Effector memory CD8-positive, alpha-beta T cell (primary cell): ENCODE measurements around the gene TCP11L2.
"Not testable (repeated sequence)": the region's sequence is repeated elsewhere in the genome, so short reads cannot be mapped to it uniquely, and the experiment has no call there.

ENCODE experiments used
- ATAC-seq: fragments of 150-1000 bp; cut with Tn5 transposase; replicated peaks from 2 replicates; pipeline ENCODE4 v1.10.0; 2021; ENCODE audit warnings: mild to moderate bottlenecking, moderate library complexity
- DNase-seq, 3 experiments: peaks; one replicate each; pipeline ENCODE4 v3.0.0; 2021
- H3K27ac Mint-ChIP-seq, 2 donors: one replicate each; pipeline ENCODE4 v1.8.0; 2022; ENCODE audit warnings: mild to moderate bottlenecking in 2 of 2, mixed read lengths in 2 of 2, moderate library complexity in 2 of 2
- H3K27me3 Mint-ChIP-seq, 2 donors: one replicate each; pipeline ENCODE4 v1.8.0; 2022; ENCODE audit warnings: mixed read lengths in 2 of 2
- H3K36me3 Mint-ChIP-seq: one replicate; pipeline ENCODE4 v1.8.0; 2022; ENCODE audit warnings: mild to moderate bottlenecking, moderate library complexity, mixed read lengths; ENCODE audit not compliant: insufficient read depth
- H3K4me1 Mint-ChIP-seq, 2 donors: one replicate each; pipeline ENCODE4 v1.8.0; 2022; ENCODE audit warnings: low read depth in 2 of 2, mixed read lengths in 2 of 2
- H3K4me3 Mint-ChIP-seq, 2 donors: one replicate each; pipeline ENCODE4 v1.8.0; 2022; ENCODE audit warnings: mild to moderate bottlenecking in 2 of 2, mixed read lengths in 2 of 2, moderate library complexity in 2 of 2
- H3K9me3 Mint-ChIP-seq, 2 donors: one replicate each; pipeline ENCODE4 v1.8.0; 2022; ENCODE audit warnings: mixed read lengths in 2 of 2

Gene TCP11L2

DNA sequence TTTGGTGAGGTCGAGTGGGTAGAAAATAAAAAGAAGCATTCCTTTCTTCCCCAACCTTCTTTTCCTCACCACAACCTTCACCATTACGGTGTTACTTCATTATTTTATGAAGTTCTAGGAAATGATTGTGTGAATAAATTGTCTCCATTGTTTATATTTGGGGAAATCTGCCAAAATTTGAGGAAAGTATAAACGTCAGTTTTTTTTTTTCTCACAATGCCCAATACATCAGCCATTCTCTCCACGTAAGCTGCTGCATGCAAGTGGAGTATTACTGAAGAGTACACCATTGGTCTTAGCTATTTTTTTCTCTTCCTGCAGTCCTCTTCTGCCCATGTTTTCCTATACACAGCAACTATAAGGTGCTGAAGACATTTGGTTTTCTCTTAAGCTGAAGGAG lies 45.9 kb downstream of the TCP11L2 start:
- no peak for DNase-seq
- Mint-ChIP-seq H3K27ac (no peak overlapping the region), H3K9me3 (no peaks in the 10 kb centered on the region), H3K4me3 (no peak overlapping the region), H3K36me3 (peaks cover 28% of the 10 kb centered on the region), H3K4me1 (peaks cover 0 to 2% of the 10 kb centered on the region in 2 donors), H3K27me3 (no peaks in the 10 kb centered on the region)
- no peak for ATAC-seq

DNA sequence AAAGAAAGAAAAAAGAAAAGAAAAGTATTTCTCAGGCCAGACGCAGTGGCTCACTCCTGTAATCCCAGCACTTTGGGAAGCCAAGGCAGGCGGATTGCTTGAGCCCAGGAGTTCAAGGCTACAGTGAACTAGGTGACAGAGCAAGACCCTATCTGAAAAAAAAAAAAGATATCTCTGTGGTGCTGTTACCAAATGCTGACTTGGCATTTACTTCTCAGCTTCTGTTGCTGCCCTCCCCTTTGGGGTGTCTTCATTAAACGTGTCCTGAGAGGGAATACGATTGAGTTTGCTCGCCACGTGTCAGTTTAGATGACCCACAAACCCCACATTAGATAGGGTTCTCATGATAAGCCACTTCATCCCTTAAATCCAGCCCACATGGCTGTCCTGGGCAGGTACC lies 50.6 kb downstream of the TCP11L2 start:
- Mint-ChIP-seq H3K9me3 (no peaks in the 10 kb centered on the region), H3K27ac (no peak overlapping the region), H3K36me3 (peaks cover 17% of the 10 kb centered on the region), H3K27me3 (no peaks in the 10 kb centered on the region), H3K4me1 (peaks cover 8 to 10% of the 10 kb centered on the region in 2 donors), H3K4me3 (no peak overlapping the region)
- DNase-seq (no peak), ATAC-seq (no peak)

DNA sequence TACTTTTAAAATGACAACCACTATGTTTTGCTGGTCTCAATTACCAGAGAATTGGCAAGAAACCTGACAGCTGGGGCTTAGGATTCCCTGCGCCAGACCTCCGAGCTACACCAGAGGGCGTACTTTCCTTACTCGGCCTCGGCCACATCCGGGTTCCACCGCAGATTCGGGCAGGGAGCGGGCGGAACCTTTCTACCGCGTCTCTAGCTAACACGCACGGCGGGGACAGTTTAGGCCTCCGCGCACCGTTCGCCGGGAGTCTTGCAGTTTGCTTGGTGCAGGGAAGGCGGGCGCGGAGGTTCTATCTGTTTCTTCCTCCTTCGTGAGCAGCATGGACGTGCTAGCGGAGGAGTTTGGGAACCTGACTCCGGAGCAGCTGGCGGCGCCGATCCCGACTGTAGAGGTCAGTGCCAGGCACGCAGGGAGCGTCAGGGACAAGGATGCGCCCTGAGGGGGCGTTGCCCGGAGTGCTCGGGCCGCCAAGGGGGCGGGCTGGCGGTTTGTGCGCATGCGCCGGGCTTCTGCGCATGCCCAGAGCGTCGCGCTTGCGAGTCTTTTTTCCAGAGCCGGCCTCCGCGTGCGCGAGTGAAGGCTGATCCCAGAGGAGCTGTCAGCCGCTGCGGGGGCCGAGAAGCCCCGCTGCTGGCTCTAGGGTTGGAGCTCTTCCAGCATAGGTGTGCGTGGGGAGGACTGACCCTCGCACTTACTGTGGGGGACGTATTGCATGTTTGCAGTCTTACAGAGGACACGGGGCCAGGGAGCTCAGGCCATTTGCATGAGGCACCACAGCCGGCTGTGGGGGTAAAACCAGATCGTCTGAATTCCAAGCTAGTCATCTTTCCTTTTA lies 55.2 kb downstream of the TCP11L2 start, which contains the start of gene POLR3B:
TSS of gene POLR3B (plus strand) at position 200 of the 847 bp plus-strand sequence. CDS start at position 332, 132 bp downstream.
- peak; percentile 93 for ATAC-seq
- DNase-seq, result peak; percentile 96 to 98 (median 96)
- Mint-ChIP-seq H3K27me3 (no peaks in the 10 kb centered on the region), H3K27ac (peak within 1 kb of the TSS; percentile 81 to 92), H3K4me3 (peak within 1 kb of the TSS; percentile 91 to 93), H3K9me3 (no peaks in the 10 kb centered on the region), H3K36me3 (peaks cover 14% of the 10 kb centered on the region), H3K4me1 (peaks cover 14% of the 10 kb centered on the region in 2 donors)

DNA sequence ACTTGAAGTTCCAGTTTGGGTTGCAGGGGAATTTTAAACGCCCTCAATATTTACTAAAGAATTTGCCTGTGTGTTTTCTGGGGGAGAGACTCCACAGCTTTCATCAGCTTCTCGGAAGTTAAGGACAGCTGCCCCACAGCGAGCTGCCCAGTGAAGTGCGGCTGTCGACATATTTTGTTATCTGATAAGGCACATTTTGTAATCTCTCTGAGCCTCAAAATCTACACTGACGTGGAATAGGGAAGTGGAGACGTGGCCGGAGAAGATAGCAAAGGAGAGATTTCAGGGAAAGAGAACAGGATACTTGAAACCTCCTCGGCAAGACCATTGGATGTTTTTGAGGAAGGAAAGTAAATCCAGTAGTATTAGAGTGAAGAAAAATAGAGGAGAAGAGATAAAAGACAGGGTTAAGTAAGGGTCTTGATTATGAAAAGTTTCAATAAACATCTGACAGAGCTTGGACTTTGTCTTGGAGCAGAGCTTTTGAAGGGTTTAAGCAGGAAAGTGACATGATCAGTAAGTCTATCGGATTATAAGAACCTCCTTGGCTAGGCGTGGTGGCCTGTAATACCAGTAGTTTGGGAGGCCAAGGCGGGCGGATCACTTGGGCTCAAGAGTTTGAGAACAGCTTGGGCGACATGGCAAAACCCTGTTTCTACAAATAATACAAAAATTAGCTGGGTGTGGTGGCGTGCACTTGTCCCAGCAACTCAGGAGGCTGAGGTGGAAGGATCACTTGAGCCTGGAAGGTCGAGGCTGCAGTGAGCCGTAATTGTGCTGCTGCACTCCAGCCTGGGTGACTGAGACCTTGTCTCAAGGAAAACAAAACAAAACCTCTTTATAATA lies 56.1 kb downstream of the TCP11L2 start:
- no peak for ATAC-seq
- Mint-ChIP-seq H3K4me3 (peak overlapping the region; percentile 91 to 93), H3K27ac (peak overlapping the region; percentile 81 to 92), H3K4me1 (peaks cover 14% of the 10 kb centered on the region in 2 donors), H3K27me3 (no peaks in the 10 kb centered on the region), H3K9me3 (no peaks in the 10 kb centered on the region), H3K36me3 (peaks cover 14% of the 10 kb centered on the region)
- no peak for DNase-seq

DNA sequence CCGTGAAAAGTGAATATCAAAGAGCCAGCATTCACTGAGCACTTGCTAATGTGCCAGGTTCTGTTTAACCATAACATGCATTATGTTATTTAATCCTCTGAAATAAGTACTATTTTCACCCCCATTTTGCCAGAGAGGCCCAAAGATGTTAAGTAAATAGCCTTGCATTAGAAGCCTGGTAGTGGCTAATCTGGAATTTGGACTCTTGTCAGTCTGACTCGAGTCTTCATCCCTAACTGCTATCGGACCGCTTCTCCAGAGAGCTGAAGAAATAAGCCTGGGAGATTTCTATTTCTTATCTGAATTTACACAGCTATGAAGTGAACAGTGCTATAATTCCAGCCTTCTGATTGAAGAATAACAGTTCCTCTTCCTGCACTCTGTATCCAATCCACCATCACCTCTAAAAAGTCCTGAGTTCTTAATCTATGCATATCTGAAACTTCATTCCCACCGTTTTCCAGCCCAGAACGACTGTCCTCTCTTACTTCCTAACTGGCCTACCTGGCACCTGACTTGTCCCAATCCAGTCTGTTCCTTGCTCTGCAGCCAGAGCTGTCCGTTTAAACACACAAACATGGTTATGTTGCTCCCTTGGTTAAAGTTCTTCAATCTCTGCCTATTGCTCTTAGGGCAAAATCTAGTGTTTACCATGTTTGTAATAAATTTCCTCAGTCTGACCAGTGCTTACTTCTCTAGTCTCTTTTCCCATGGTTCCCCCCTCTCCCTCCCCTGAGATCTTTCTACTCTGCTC lies 57.3 kb downstream of the TCP11L2 start:
- ATAC-seq, result no peak
- Mint-ChIP-seq H3K27ac (no peak overlapping the region), H3K36me3 (peaks cover 19% of the 10 kb centered on the region)

DNA sequence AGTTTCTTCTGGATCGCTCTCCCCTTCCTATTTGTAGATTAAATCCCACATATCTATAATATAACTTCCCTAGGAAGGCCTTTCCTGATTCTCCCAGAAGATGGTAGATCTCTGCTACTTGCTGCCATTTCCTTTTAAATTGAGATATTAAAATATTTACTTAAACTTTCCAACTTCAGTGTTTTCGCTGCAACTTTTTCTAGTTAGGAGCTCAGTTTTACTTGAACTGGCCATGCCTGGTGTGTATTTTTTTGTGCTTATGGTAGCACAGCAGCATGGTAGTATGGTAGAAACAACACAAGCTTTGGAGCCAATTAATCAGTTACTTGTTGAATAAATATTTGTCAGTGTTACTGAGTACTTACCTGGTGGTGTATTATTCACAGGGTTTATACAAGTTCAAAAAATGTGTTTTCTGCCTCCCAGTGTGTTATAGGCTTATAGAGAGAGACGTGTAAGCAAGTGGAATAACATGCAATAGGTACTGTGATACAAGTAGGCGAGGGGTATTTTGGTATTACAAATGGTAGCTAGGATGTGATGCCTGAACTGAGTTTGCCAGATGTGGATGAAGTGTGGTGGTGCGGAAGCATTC lies 58.0 kb downstream of the TCP11L2 start:
- no peak overlapping the region for H3K4me3 Mint-ChIP-seq
- DNase-seq (no peak), ATAC-seq (no peak)
- H3K27ac Mint-ChIP-seq, result no peak overlapping the region
- peaks cover 20% of the 10 kb centered on the region for H3K36me3 Mint-ChIP-seq
- H3K9me3 Mint-ChIP-seq, result no peaks in the 10 kb centered on the region
- H3K27me3 Mint-ChIP-seq, result no peaks in the 10 kb centered on the region
- peaks cover 14% of the 10 kb centered on the region in 2 donors for H3K4me1 Mint-ChIP-seq

More for the DNA sequence above, 57.3 kb downstream of the TCP11L2 start:
- H3K4me3 Mint-ChIP-seq, result no peak overlapping the region
- H3K4me1 Mint-ChIP-seq, result peaks cover 14% of the 10 kb centered on the region in 2 donors
- no peak for DNase-seq
- H3K27me3 Mint-ChIP-seq, result no peaks in the 10 kb centered on the region
- no peaks in the 10 kb centered on the region for H3K9me3 Mint-ChIP-seq

DNA sequence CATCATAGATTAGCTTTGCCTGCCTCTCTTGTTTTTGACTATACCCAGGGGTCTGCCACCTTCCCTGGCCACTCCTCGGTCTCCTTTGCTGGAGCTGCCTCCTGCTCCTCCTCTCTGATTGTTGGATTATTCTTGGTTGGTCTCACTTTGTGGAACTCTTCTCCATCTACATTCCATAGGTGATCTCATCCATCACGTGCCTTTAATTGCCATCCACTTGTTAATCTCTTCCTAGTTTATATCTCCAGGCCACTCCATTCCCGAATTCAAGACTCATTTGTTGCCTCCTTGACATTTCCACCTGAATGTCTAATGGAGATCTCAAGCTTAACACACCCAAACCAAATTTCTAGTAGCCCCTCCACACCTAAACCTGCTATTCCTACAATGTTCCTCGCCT lies 60.4 kb downstream of the TCP11L2 start:
- Mint-ChIP-seq H3K9me3 (no peaks in the 10 kb centered on the region), H3K4me1 (peaks cover 6 to 8% of the 10 kb centered on the region in 2 donors), H3K36me3 (peaks cover 15% of the 10 kb centered on the region), H3K27ac (no peak overlapping the region), H3K4me3 (no peak overlapping the region), H3K27me3 (no peaks in the 10 kb centered on the region)
- no peak for ATAC-seq
- DNase-seq, result no peak

DNA sequence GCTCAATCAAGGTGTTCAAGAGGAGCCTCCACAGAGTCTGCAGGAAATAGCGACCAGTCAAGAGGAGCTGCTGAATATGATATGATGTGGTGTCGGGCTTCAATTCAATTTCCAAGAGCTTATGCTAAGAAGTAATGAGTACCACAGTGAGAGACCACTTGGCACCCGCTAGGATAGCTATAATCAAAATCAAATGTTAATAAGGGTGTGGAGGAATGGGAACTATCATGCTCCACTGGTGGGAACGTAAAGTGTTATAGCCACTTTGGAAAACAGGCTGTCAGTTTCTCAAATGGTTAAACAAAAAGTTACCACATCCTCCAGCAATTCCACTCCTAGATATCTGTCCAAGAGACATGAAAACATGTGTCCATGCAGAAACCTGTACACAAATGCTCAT lies 61.7 kb downstream of the TCP11L2 start:
- Mint-ChIP-seq H3K9me3 (no peaks in the 10 kb centered on the region), H3K4me1 (no peaks in the 10 kb centered on the region), H3K4me3 (no peak overlapping the region), H3K36me3 (peaks cover 15% of the 10 kb centered on the region), H3K27ac (no peak overlapping the region), H3K27me3 (no peaks in the 10 kb centered on the region)
- DNase-seq (no peak), ATAC-seq (no peak)

DNA sequence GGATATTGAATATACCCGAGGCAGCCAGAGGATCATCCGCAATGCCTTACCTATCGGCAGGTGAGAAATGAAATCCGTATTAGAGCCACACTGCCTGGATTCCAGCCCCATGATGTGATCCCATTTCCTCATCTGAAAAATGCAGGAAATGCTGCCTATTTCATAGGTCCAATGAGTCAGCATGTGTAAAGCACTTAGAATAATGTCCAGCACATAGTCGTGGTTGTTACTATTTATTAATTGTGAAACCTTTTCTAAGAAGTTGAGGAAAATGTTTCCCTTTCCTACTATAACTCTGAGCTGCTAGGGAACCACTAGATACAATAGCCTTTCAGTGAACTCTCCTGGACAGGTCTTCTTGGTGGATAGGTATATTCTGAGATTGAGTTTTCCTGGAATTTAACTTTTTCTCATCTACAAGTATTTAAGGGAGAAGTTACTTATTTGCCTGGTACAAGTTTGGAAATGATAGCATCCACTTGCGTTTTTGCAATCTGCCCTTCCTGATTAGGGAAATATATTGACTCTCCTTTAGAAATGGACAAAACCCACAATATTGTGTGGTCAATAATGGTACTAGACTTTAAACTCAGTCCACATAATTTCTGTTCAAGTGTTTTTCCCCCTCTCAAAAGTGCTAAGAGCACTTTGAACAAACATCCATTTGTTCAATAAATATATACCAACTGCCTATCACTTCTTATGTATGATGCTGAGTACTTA lies 67.3 kb downstream of the TCP11L2 start:
- Mint-ChIP-seq H3K27me3 (no peaks in the 10 kb centered on the region), H3K9me3 (no peaks in the 10 kb centered on the region), H3K36me3 (peaks cover 18% of the 10 kb centered on the region), H3K27ac (no peak overlapping the region), H3K4me3 (no peak overlapping the region), H3K4me1 (no peaks in the 10 kb centered on the region)
- DNase-seq (no peak), ATAC-seq (no peak)

DNA sequence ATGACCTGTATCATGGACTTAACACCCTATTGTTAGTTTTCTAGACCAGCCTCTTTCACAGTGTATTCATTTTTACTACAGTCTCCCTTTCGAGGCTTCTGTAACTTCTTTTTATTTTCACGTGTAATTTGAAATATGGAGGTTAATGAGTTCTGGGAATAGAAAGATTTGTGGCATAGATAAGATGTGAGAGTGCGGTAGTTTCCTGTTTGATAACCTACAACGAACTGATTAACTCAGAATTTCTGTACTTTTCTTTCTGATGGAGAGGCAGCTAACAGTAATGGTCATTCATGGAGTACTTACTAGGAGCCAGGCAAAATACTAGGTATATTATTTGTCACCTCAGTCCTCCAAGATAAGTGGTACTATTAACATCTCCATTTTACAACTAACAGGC lies 76.3 kb downstream of the TCP11L2 start:
- Mint-ChIP-seq H3K4me3 (no peak overlapping the region), H3K27me3 (no peaks in the 10 kb centered on the region)
- DNase-seq, result no peak

DNA sequence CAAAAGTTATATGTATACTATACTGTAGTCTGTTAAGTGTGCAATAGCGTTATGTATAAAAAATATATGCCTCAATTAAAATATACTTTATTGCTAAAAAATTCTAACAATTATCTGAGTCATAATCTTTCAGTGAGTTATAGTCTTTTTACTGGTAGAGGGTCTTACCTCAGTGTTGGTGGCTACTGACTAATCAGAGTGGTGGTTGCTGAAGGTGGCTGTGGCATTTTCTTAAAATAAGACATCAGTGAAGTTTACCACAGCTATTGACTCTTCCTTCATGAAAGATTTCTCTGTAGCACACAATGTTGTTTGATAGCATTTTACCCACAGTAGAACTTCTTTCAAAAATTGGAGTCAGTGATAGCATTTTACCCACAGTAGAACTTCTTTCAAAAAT lies 78.4 kb downstream of the TCP11L2 start:
- H3K27ac Mint-ChIP-seq, result no peak overlapping the region
- peaks cover 5 to 8% of the 10 kb centered on the region in 2 donors for H3K4me1 Mint-ChIP-seq
- H3K4me3 Mint-ChIP-seq, result no peak overlapping the region
- no peaks in the 10 kb centered on the region for H3K9me3 Mint-ChIP-seq
- ATAC-seq (no peak), DNase-seq (no peak)
- H3K27me3 Mint-ChIP-seq, result no peaks in the 10 kb centered on the region
- H3K36me3 Mint-ChIP-seq, result peaks cover 16% of the 10 kb centered on the region

More for the DNA sequence above, 76.3 kb downstream of the TCP11L2 start:
- Mint-ChIP-seq H3K4me1 (peaks cover 5 to 8% of the 10 kb centered on the region in 2 donors), H3K9me3 (no peaks in the 10 kb centered on the region), H3K36me3 (peaks cover 17% of the 10 kb centered on the region), H3K27ac (peak overlapping the region; percentile 3 to 42)
- no peak for ATAC-seq

DNA sequence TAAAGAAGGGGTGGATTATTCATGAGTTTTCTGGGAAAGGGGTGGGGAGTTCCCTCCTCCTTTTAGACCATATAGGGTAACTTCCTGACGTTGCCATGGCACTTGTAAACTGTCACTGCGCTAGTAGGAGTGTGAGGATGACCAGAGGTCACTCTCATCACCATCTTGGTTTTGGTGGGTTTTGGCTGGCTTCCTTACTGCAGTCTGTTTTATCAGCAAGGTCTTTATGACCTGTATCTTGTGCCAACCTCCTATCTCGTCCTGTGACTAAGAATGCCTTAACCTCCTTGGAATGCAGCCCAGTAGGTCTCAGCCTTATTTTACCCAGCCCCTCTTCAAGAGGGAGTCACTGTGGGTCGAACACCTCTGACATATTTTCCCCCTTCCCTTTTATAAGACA lies 79.3 kb downstream of the TCP11L2 start:
- not testable (repeated sequence) for DNase-seq, H3K27me3 Mint-ChIP-seq, H3K27ac Mint-ChIP-seq, H3K4me1 Mint-ChIP-seq, ATAC-seq, H3K9me3 Mint-ChIP-seq, H3K4me3 Mint-ChIP-seq
- H3K36me3 Mint-ChIP-seq, result peaks cover 11% of the 10 kb centered on the region
